HG03066 (cell line): ENCODE data around the gene BSPRY.
"Not testable (repeated sequence)": the region's sequence is repeated elsewhere in the genome, so short reads cannot be mapped to it uniquely, and the experiment has no call there.

Experiments
- ATAC-seq: cut with Tn5 transposase; IDR thresholded peaks from one replicate; pipeline ENCODE4 v1.9.1; 2021; ENCODE audit warnings: low read depth; ENCODE audit not compliant: unreplicated experiment

BSPRY gene

DNA sequence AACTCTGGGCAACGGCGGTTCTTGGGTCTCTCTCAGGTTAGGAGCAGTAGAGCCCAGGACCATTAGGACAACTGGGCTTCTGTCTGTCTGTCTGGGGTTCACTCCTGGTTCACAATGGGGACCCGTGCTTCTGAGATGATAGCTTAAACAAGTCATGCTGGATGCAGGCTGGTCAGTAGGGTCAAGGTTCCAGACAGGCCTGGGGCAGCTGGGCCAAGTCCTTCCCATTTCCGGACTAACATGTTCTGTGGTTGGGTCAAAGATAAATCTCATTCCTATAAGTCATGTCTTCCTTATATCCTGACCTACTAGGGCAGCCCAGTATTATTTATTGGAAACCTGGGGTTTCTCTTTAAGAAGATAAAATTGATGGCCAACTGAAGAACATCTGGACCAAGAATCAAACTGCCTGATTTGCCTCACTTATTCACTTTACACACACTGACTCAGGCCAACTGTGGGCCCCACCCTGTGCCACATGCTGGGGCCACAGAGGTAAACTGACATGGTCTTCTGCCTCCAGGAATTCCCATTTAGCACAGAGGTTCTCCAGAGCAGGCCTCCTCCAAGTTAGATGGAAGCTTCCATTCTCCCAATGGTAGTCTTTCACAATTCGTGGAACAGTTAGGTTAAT, 19.1 kb downstream of the BSPRY start:
- ATAC-seq, result no peak

DNA sequence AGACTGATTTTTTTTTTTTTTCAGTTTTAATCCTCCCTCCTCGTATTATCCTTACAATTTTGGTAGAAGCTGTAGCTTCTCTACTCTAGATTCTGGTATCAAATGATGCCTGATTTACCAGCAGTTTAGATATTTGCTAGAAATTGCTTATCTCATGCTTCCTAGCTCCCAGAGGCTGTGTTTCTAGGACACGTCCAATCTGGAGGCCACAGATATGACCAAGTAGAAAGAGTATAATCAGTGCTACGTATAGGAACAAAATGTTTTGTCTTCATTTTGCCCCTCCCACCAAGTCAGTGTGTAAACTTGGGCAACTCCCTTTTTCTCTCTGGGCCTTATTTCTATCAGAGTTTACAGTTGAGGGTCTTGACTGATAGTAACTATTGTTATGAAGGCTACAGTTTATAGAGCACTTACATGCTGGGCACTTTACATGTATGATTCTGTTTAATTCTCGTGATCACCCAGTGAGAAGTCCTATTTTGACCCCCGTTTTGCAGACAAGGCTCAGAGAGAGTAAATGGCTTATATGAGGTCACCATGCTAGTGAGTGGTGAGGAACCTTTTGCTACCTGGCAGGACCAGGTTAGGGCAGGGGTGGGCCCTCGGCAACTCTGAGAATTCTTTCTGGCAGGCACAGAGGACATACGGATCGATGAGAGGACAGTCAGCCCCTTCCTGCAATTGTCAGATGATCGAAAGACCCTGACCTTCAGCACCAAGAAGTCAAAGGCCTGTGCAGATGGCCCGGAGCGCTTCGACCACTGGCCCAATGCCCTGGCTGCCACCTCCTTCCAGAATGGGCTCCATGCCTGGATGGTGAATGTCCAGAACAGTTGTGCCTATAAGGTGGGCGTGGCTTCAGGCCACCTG, 19.9 kb downstream of the BSPRY start:
- no peak for ATAC-seq

DNA sequence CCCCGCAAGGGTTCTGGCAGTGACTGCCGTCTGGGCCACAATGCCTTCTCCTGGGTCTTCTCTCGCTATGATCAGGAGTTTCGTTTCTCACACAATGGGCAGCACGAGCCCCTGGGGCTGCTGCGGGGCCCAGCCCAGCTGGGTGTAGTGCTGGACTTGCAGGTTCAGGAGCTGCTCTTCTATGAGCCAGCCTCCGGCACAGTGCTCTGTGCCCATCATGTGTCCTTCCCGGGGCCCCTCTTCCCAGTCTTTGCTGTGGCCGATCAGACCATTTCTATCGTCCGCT, 20.5 kb downstream of the BSPRY start:
- ATAC-seq, result no peak

DNA sequence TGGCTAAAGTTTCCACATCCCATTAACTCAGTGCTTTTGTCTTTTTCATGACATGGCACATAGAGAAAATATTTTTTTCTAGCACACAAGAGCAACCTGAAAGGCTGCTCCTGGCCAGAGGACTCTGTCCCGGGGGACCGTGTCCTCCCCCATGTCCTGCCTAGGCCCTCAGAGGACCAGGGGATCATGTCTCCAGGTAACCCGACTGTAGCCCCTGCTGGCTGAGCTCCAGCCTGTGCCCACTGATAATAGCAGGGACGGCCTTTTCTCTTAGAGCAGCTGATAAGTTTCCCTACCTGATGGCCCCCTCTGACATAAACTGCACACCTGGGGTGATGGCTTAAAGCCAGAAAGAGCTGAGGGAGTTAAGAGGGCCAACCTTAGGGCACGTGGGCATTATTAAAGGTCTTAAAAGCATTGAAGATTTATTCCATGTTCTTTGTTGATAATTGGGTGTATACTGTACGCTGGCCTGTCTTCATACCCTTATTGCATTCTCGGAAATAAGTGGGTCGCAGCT, 21.5 kb downstream of the BSPRY start:
- no peak for ATAC-seq

DNA sequence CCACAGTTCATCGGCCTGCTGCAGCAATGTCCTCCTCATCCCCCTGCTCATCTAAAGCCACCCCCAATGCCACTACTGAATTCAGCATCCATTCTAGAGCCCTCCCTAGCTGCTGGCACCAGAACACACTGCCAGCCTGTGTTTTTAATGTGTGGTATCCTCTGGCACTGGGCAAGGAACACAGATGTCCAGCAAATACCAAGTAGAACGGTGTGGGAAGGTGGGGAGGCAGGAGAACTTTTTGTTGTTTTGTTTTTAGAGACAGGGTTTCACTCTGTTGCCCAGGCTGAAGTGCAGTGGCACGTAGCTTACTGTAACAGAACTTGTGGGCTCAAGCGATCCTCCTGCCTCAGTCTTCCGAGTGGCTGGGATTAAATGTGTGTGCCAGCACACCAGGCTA, 22.7 kb downstream of the BSPRY start:
- no peak for ATAC-seq

DNA sequence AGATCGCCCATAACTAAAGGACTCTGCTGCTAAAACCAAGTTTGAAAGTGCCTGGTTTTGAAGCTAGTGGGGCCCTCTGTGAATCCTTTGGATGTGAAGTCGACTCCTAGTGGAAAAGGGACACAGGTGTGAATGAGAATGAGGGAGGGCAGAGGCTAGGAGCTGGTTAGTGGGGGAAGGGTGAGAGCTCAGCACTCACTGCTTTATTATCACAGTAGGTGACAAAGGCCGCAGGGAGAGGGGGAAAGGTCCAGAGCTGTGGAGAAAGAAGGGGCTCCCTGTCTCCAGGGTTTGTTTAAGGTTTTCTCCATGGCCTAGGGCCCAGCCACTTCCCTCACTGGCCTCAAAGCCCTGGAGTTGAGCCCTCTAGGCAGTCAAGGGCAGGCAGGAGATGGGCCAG, 23.9 kb downstream of the BSPRY start:
- ATAC-seq, result no peak

DNA sequence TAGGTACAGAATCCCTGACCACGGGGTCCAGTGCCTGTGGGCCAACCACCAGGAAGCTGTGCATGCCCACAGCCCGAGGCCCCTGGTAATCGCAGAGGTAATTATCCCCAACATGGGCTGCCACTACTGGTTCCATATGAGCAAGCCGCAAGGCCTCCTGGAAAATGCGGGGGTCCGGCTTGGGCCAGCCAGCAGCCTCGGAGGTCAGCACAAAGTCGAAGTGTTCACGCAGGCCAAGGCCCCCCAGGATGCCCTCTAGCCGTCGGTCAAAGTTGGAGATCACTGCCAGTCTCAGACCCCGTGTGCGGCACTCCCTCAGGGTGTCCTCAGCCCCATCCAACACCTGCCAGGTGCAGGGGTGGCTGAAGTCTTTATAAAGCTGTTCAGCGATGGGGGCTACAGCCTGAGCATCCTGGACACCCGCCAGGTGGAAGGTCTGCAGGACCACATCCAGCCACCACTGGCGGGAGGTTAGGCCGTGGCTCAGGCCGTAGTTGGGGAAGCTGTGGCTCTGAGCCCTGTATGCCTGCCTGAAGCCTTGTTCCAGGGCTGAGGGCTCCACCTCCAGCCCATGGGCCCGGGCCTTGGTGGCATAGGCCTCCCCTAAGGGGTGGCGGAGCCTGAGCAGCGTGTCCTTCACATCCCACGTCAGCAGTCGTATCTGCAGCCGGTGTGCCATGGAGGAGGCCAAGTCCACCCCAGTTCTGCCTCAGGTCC, 24.5 kb downstream of the BSPRY start:
- no peak for ATAC-seq

DNA sequence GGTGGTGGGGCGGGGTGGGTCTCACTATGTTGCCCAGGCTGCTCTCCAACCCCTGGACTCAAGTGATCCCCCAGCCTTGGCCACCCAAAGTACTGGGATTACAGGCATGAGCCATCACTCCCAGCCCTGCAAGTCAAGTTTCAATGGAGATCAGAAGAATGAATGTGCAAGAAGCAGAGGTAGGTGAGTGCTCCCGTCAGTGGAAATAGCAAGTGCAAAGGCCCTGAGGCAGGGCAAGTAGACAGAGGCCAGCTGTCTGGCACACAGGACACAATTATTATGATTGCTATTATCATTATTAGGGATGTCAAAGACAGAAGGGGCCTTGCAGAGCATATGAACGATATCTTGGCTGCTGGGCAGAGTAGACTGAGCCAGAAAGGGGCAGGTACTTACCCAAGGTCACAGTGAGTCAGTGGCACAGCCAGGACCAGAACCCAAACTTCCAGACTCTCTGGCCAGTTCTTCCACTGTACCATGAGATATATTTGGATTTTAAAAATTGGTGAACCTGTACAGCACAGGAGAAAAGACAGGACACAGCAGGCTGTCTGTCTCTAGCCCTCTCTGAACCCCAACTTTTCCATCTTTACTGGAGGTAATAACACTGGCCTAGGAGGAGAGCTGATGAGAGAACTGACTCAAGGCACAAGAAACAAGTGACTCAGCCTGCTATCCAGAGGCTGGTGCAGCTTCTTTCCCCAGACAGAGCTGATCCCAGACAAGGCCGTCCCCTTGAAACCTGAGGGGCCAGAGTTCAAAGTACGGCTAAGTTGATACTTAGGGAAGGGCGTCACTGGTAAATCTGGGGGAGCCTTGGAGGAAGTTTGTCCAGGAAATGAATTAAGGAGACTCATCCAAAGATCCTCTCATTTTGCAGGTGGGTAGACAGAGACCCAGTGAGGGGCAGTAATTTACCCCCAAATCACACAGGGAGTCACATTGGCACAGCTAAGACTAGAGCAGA, 26.0 kb downstream of the BSPRY start:
- no peak for ATAC-seq

DNA sequence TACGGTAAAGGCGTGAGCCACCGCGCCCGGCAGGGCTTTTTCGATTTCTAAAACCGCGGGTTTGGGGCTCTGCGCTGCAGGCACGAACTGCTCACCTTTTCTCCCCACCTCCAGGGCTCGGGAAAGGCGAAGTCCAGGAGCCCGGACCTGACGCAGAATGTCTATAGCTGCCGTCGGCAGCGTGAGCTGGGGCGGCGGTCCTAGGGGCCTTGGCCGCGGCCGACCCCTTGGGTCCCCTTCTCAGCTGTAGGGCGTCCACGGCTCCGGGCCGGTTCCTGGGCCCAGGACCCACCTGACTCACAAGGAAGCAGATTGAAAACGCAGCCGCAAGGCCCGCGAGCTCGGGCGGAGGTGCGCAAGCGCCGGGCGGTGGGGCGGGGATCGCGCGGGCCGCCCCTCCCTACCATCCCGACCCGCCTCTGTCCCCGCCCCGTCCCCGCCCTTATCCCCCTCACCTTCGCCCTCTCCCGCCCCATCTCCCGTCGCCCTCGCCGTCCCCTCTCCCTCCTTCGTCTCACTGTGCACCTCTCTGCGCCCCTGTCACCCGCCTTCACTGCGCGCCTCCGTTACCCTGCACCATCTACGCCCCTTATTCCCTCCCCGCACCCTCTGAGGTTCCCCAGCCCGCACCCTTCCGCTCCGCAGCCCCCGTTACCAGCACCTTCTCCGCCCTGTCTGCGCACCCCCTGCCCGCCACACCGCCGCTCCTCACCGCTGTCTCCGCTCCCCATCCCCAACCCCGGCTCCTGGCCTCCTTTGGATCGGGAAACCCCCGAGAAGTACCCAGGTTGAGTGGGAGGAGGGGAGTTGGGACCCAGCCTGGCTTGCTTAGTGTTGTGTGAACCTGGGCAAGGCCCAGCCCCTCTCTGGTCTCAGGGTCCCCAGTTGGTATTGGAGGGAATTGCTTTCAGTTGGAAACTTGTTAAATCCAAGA, 27.6 kb downstream of the BSPRY start, which contains the start of gene HDHD3:
Gene HDHD3 (minus strand): TSS at position 353 of the 934 bp plus-strand sequence. CDS start 2,632 bp downstream, outside the sequence.
- ATAC-seq, result peak; percentile 75

DNA sequence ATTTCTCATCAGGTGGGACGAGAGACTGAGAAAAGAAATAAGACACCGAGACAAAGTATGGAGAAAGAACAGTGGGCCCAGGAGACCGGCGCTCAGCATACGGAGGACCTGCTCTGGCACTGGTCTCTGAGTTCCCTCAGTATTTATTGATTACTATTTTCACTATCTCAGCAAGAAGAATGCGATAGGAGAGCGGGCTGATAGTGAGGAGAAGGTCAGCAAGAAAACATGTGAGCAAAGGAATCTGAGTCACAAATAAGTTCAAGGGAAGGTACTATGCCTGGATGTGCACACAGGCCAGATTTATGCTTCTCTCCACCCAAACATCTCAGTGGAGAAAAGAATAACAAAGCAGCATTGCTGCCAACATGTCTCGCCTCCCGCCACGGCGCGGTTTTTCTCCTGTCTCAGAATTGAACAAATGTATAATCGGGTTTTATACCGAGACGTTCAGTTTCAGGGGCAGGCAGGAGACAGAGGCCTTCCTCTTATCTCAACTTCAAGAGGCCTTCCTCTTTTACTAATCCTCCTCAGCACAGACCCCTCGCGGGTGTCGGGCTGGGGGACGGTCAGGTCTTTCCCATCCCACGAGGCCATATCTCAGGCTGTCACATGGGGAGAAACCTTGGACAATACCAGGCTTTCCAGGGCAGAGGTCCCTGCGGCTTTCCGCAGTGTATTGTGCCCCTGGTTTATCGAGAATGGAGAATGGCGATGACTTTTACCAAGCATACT, 29.9 kb downstream of the BSPRY start:
- ATAC-seq, result not testable (repeated sequence)

DNA sequence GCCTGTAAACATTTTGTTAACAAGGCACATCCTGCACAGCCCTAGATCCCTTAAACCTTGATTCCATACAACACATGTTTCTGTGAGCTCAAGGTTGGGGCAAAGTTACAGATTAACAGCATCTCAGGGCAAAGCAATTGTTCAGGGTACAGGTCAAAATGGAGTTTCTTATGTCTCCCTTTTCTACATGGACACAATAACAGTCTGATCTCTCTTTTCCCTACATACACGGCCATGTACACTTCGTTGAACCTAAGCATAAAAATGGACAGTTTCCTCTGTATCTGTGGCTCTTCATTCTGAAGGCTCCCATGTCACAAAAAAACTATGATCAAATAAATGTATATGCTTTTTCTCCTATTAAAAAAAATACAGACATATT, 30.5 kb downstream of the BSPRY start:
- ATAC-seq, result not testable (repeated sequence)

DNA sequence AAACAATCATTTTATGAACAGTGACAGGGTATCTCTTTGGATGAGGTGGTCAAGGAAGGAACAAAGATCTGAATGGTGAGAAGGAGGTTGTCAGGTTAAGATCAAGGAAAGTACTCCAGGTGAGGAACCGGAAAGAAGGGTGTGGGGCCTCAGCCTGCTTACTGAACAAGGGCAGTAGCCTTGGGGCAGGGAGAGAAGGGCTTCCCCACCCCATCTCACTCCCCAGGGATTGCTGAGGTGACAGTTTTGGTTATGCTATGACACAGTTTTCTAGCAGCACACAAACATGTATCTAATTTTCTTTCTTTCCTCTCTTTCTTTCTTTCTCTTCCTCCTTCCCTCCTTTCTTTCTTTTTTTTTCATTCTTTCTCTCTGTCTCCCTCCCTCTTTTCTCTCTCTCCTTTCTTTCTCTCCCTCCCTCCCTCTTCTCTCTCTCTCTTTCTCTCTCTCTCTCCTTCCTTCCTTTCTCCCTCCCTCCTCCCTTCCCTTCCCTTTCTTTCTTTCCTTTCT, 31.6 kb downstream of the BSPRY start:
- ATAC-seq, result no peak

DNA sequence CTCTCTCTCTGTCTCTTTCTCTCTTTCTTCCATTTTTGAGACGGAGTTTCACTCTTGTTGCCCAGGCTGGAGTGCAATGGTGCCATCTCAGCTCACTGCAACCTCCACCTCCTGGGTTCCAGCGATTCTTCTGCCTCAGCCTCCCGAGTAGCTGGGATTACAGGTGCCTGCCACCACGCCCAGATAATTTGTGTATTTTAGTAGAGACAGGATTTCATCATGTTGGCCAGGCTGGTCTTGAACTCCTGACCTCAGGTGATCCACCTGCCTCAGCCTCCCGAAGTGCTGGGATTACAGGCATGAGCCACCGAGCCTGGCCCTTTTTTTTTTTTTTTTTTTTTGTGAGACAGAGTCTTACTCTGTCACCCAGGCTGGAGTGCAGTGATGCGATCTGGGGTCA, 32.1 kb downstream of the BSPRY start:
- ATAC-seq, result not testable (repeated sequence)

DNA sequence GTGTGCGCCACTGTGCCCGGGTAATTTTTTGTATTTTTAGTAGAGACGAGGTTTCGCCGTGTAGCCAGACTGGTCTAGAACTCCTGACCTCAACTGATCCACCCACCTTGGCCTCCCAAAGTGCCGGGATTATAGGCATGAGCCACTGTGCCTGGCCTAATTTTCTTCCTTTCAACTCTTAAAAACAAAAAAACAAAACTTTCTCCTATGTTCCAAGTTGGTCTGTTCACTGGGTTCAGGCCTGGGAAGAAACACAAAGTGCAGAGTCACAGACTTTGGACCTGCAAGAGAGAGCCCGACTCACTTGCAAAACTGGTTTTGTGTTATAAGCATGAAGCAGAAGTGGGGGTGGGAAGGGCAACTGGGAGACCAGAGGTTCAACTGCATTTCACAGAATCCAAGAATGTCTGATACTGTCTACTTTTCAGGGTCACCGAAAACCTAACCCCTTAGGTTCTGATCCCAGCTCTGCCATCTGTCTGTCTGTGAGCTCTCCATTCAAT, 32.6 kb downstream of the BSPRY start:
- ATAC-seq, result no peak

DNA sequence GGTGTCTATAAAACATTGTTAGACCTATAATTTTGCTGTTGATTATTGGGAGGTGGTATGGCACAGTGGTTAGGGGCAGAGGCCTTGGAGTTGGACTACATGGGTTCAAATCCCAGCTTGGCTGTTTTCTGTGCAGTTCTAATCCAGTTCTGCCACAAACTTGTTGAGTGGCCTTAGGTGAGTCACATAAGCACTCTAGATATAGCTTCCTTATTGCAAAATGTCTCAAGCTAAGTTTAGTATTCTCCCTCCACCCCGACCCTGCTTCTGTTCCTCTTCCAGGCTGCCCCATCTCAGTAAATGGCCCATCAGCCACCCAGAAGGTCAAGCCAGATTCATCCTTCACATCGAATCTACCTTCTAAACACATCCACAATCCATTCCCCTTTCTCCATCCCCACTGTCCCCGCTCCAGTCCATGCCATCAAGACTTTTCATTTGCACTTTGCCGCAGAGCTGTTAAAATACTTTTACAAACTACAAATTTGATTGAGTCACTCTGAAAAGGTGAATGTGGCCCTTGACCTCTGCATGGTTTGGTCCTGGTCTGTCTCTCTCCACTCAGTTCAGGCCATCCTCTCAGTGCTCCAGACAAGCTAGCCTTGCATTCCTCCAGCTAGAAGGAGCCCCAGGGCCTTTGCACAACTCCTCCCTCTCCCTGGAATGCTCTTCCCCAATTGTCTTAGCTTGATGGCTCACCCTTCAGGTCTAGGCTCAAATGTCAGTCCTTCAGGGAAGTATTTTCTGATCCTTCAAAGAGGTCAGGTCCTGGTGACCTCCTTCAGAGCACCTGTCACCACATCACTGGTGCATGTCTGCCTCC, 37.4 kb downstream of the BSPRY start:
- ATAC-seq, result no peak

DNA sequence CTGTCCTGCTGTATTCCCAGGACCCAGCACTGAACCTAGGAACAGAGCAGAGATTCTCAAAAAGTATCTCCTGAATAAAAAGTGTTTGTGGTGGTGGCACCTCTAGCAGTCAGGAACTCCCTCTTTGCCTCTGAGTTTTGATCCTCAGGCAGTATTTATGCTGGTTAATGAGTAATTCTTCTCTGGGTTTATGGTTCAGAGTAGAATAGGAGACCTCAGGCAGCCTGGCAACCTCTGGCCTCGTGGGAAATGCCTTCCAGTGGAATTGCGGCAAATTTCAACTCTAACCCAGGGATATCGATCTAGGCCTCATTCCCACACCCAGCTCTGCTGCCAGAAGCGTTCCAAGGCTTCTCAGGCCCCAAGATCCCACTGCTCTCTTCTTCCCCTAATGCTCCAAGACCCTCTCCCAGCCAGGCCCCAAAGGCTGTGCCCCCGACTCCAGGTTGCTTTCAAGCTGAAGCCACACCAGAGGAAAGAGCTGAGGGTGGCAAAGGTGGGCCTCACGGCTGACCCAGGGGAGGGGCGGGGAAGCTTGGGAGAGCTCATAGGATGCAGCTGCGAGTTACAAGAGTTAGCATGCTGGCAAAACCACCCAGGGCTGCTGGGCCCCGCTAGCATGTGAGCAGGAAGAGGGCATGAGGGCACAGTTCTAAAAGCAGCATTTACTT, 38.4 kb downstream of the BSPRY start:
- ATAC-seq, result no peak

DNA sequence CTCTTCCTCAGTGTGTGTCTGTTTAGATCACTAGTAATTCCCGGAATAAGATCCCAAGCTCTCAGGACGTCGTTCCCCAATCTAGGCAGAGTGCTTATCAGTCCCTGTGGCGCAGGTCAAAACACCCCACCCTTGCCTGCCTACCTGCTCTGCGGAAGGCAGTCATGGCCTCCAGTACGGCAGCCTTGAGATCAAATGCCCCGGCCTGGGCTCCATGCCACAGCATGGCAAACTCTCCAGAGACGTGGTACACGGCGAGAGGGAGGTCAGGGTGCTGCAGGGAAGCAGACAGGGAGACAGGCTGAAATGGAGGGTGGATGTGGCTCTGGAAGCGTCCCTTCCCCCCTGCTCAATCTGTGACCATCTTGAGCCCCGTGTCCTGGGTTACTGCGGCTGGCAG, 39.5 kb downstream of the BSPRY start:
- no peak for ATAC-seq
